ENCODE data around the gene SLCO4A1. TPM values are rescaled to one million over a fixed set of nuclear protein-coding genes. Genes with fewer than 3 reads are reported as not detected.

SLCO4A1 gene
- total RNA-seq, 2 donors from 2014 or later: 2.6 to 6.2 TPM

- WGBS, 2 donors: 55 to 69% methylated on average over 6 to 10 of the region's 10 CpGs
- ATAC-seq (peak; percentile 21), DNase-seq (no peak)
- no peak for TF ChIP-seq POLR2A (IDR thresholded peaks at IDR 0.05)
- TF ChIP-seq, protein P1, sequence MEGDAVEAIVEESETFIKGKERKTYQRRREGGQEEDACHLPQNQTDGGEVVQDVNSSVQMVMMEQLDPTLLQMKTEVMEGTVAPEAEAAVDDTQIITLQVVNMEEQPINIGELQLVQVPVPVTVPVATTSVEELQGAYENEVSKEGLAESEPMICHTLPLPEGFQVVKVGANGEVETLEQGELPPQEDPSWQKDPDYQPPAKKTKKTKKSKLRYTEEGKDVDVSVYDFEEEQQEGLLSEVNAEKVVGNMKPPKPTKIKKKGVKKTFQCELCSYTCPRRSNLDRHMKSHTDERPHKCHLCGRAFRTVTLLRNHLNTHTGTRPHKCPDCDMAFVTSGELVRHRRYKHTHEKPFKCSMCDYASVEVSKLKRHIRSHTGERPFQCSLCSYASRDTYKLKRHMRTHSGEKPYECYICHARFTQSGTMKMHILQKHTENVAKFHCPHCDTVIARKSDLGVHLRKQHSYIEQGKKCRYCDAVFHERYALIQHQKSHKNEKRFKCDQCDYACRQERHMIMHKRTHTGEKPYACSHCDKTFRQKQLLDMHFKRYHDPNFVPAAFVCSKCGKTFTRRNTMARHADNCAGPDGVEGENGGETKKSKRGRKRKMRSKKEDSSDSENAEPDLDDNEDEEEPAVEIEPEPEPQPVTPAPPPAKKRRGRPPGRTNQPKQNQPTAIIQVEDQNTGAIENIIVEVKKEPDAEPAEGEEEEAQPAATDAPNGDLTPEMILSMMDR (IDR thresholded peaks at IDR 0.05): no peak
- Histone ChIP-seq H3K27me3 (no peaks in the 10 kb centered on the region), H3K36me3 (replicated peaks in 1 of 2; ENCODE audit: insufficient read depth in 1 of 2, low read depth in 2 of 2) (no peaks in the 10 kb centered on the region), H3K9me3 (no peaks in the 10 kb centered on the region), H3K4me1 (peaks cover 3% of the 10 kb centered on the region), H3K4me3 (no peak overlapping the region), H3K27ac (no peak overlapping the region)
- intact Hi-C loops (cut with DNase I): no loop called here
Observed at GRCh38 chr20:62696989-62697388, 54.7 kb downstream of the SLCO4A1 start.

DNA sequence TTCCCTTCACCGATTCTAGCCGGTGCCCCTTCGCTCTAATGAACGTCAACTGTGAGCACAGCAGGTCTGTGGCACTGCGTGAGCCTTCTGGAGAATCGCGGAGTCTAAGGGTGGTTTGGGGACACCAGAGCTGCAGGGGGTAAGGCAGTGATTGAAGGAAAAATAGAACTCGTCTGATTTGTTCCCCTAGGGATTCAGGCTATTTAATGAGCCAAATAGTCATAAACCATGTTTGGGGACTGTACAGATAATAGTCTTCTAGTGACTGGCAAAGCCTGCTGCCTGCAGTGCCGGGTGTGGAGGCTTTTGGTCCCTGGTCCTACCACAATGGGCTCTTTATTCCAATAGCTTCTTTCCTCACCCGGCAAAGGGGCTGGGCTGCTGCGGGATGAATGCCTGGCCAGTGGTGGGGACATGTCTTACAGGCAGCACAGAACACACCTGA, 55.2 kb downstream of the SLCO4A1 start:
- no peaks in the 10 kb centered on the region for H3K36me3 ChIP-seq (replicated peaks in 1 of 2; ENCODE audit: insufficient read depth in 1 of 2, low read depth in 2 of 2)
- no peak overlapping the region for H3K4me3 ChIP-seq
- no peak overlapping the region for H3K27ac ChIP-seq
- peaks cover 3% of the 10 kb centered on the region for H3K4me1 ChIP-seq
- ATAC-seq: peak; percentile 43
- no peaks in the 10 kb centered on the region for H3K27me3 ChIP-seq
- intact Hi-C loops (cut with DNase I): no loop called here
- no peaks in the 10 kb centered on the region for H3K9me3 ChIP-seq
- WGBS, 2 donors: 51 to 56% methylated on average over 7 to 11 of the region's 11 CpGs
- DNase-seq: peak in 2 of 4 donors; percentile 26 to 41
- TF ChIP-seq POLR2A (IDR thresholded peaks at IDR 0.05): no peak
- TF ChIP-seq, protein P1 (IDR thresholded peaks at IDR 0.05): no peak

DNA sequence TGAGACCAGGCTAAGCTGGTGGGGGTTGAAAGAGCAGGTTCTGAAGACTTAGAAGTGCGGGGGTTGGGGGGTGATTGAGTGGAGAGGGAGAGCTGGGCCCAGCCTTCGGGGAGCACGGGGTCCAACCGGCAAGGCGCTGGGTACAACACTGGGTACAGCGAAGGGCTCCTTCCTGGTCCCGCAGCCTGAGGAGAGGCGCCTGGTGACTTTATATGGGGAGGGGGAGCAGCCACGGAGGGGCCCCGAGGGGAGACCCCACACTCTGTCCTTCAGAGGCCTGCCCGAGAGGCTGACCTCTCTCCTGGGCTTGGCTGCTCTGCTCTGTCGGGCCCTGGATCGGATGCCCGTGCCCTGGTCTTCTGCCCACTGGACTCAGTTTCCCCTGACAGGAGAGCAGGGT, 55.9 kb downstream of the SLCO4A1 start:
- 81 to 82% methylated on average over 10 to 13 of the region's 14 CpGs for WGBS, 2 donors
- intact Hi-C loops (cut with DNase I): no loop called here
- H3K27me3 ChIP-seq: no peaks in the 10 kb centered on the region

GRCh38 chr20:62699296-62699695, 57.0 kb downstream of the SLCO4A1 start:
- H3K9me3 ChIP-seq: no peaks in the 10 kb centered on the region
- no peak overlapping the region for H3K4me3 ChIP-seq
- no peak for ATAC-seq
- TF ChIP-seq, protein P1 (IDR thresholded peaks at IDR 0.05): no peak
- TF ChIP-seq POLR2A (IDR thresholded peaks at IDR 0.05): no peak
- no peaks in the 10 kb centered on the region for H3K27me3 ChIP-seq
- WGBS, 2 donors: 89 to 100% methylated on average over 1 to 19 of the region's 19 CpGs
- peaks cover 3% of the 10 kb centered on the region for H3K4me1 ChIP-seq
- H3K27ac ChIP-seq: no peak overlapping the region
- no peak for DNase-seq
- no peaks in the 10 kb centered on the region for H3K36me3 ChIP-seq (replicated peaks in 1 of 2; ENCODE audit: insufficient read depth in 1 of 2, low read depth in 2 of 2)
- intact Hi-C loops (cut with DNase I): no loop called here

More for the DNA sequence above, 55.9 kb downstream of the SLCO4A1 start:
- Histone ChIP-seq H3K9me3 (no peaks in the 10 kb centered on the region), H3K4me3 (no peak overlapping the region), H3K36me3 (replicated peaks in 1 of 2; ENCODE audit: insufficient read depth in 1 of 2, low read depth in 2 of 2) (no peaks in the 10 kb centered on the region), H3K27ac (no peak overlapping the region), H3K4me1 (peaks cover 3% of the 10 kb centered on the region)
- ATAC-seq (no peak), DNase-seq (no peak)
- TF ChIP-seq POLR2A (IDR thresholded peaks at IDR 0.05): no peak
- TF ChIP-seq, protein P1 (IDR thresholded peaks at IDR 0.05): no peak

DNA sequence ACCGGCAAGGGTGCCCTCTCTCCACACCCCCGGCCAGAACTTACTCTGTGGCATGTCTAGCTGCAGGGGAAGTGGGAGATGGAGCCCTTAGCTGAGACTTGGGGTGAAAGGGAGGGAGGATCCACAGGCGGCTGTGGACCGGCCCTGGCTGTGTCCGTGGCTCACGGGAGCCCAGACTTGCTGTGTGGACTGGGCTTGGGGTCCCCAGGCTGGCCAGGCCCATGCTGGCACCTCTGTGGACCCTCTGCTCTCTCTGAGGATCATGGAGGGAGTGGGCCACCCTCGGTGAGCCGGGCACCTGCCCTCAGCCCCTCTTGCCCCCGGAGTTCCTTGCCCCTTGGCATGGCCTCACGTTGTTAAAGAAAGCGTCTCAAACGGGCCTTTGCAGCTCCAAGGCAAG, 57.4 kb downstream of the SLCO4A1 start:
- no peaks in the 10 kb centered on the region for H3K9me3 ChIP-seq
- no peaks in the 10 kb centered on the region for H3K36me3 ChIP-seq (replicated peaks in 1 of 2; ENCODE audit: insufficient read depth in 1 of 2, low read depth in 2 of 2)
- TF ChIP-seq POLR2A (IDR thresholded peaks at IDR 0.05): no peak
- TF ChIP-seq, protein P1 (IDR thresholded peaks at IDR 0.05): no peak
- no peak for ATAC-seq
- peaks cover 7% of the 10 kb centered on the region for H3K4me1 ChIP-seq
- H3K27me3 ChIP-seq: no peaks in the 10 kb centered on the region
- no peak for DNase-seq
- H3K4me3 ChIP-seq: no peak overlapping the region
- H3K27ac ChIP-seq: no peak overlapping the region
- intact Hi-C loops (cut with DNase I): no loop called here
- 56 to 76% methylated on average over 10 of the region's 12 CpGs for WGBS, 2 donors
